ENCODE results near the gene TEX2.

DNA sequence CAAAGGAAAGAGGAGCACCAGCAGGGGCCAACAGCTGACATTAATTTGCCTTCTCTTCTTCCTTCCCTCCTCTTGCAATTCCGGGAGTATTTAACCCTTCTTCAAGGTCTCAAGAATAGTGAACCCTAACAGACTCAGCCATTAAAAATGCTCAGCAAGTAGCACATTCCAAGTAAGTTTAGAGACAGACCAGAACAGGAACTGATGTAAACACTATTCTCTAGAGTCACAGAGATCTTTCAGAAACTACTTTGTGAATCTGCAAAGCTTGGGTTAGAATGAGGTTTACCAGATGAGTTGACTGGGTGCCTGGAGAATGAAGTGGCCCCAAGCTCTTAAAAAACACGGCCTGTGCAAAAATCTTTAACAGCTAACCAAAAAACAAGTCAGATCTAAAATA, 50.9 kb downstream of the TEX2 start:
- TF ChIP-seq EZH2 (IDR thresholded peaks at IDR 0.05; ENCODE audit: low read length): no peak
- TF ChIP-seq, protein P1, sequence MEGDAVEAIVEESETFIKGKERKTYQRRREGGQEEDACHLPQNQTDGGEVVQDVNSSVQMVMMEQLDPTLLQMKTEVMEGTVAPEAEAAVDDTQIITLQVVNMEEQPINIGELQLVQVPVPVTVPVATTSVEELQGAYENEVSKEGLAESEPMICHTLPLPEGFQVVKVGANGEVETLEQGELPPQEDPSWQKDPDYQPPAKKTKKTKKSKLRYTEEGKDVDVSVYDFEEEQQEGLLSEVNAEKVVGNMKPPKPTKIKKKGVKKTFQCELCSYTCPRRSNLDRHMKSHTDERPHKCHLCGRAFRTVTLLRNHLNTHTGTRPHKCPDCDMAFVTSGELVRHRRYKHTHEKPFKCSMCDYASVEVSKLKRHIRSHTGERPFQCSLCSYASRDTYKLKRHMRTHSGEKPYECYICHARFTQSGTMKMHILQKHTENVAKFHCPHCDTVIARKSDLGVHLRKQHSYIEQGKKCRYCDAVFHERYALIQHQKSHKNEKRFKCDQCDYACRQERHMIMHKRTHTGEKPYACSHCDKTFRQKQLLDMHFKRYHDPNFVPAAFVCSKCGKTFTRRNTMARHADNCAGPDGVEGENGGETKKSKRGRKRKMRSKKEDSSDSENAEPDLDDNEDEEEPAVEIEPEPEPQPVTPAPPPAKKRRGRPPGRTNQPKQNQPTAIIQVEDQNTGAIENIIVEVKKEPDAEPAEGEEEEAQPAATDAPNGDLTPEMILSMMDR (optimal IDR thresholded peaks at IDR 0.05 in 1 of 3, IDR thresholded peaks at IDR 0.05 in 1 of 3, conservative IDR thresholded peaks at IDR 0.05 in 1 of 3; ENCODE audit: extremely low read depth in 1 of 3, insufficient read depth in 2 of 3, low read length in 3 of 3): no peak

Measured in keratinocyte (primary cell).